ENCODE results near the gene GSG1L2. TPM values are rescaled to one million over a fixed set of nuclear protein-coding genes. Genes with fewer than 3 reads are reported as not detected.

GSG1L2 gene
- total RNA-seq, 1 donor from 2014 or later: not detected

GRCh38 chr17:9850151-9850550 is 28.3 kb upstream of the GSG1L2 start:
- no peaks in the 10 kb centered on the region for H3K4me1 ChIP-seq (ENCODE audit: insufficient read depth, low read length)
- H3K9me3 ChIP-seq (ENCODE audit: insufficient read depth, low read depth, low read length): no peaks in the 10 kb centered on the region
- no peak overlapping the region for H3K9ac ChIP-seq (ENCODE audit: low read length)
- no peak for DNase-seq (ENCODE audit: low read depth)
- no peak overlapping the region for H2AFZ ChIP-seq (ENCODE audit: low read depth, low read length)
- Mint-ChIP-seq H3K36me3 (ENCODE audit: low read depth, unreplicated experiment) (no peaks in the 10 kb centered on the region), H3K9me3 (ENCODE audit: unreplicated experiment) (peaks cover 8% of the 10 kb centered on the region), H3K4me3 (ENCODE audit: unreplicated experiment) (no peak overlapping the region), H3K4me1 (ENCODE audit: low read depth, unreplicated experiment) (no peaks in the 10 kb centered on the region), H3K27me3 (ENCODE audit: low read depth, unreplicated experiment) (no peaks in the 10 kb centered on the region), H3K27ac (ENCODE audit: unreplicated experiment) (no peak overlapping the region)
- no peak overlapping the region for H3K27ac ChIP-seq (ENCODE audit: low read depth, low read length)
- TF ChIP-seq EZH2 (IDR thresholded peaks at IDR 0.05; ENCODE audit: insufficient read depth, low read length) (no peak), CTCF (IDR thresholded peaks at IDR 0.05; ENCODE audit: insufficient read depth, low read depth, low read length) (no peak)
- no peak overlapping the region for H3K4me2 ChIP-seq (ENCODE audit: low read length)
- no peak for FAIRE-seq
- H3K4me3 ChIP-seq (ENCODE audit: insufficient read depth, low read depth, low read length): no peak overlapping the region
- H3K79me2 ChIP-seq (ENCODE audit: insufficient read depth, low read length): no peaks in the 10 kb centered on the region
- H3K27me3 ChIP-seq (ENCODE audit: insufficient read depth, low read length): no peaks in the 10 kb centered on the region
- no peaks in the 10 kb centered on the region for H3K36me3 ChIP-seq (ENCODE audit: insufficient read depth, low read length)
- no peaks in the 10 kb centered on the region for H4K20me1 ChIP-seq (ENCODE audit: insufficient read depth, low read length)

- Histone ChIP-seq H4K20me1 (ENCODE audit: insufficient read depth, low read length) (no peaks in the 10 kb centered on the region), H3K36me3 (ENCODE audit: insufficient read depth, low read length) (no peaks in the 10 kb centered on the region), H3K79me2 (ENCODE audit: insufficient read depth, low read length) (no peaks in the 10 kb centered on the region), H3K27ac (ENCODE audit: low read depth, low read length) (no peak overlapping the region), H3K4me1 (ENCODE audit: insufficient read depth, low read length) (peaks cover 9% of the 10 kb centered on the region), H3K4me2 (ENCODE audit: low read length) (no peak overlapping the region), H3K27me3 (ENCODE audit: insufficient read depth, low read length) (no peaks in the 10 kb centered on the region), H3K4me3 (ENCODE audit: insufficient read depth, low read depth, low read length) (no peak overlapping the region), H3K9me3 (ENCODE audit: insufficient read depth, low read depth, low read length) (no peaks in the 10 kb centered on the region), H2AFZ (ENCODE audit: low read depth, low read length) (no peak overlapping the region), H3K9ac (ENCODE audit: low read length) (no peak overlapping the region)
- Mint-ChIP-seq H3K9me3 (ENCODE audit: unreplicated experiment) (peaks cover 2% of the 10 kb centered on the region), H3K4me3 (ENCODE audit: unreplicated experiment) (no peak overlapping the region), H3K4me1 (ENCODE audit: low read depth, unreplicated experiment) (peaks cover 1% of the 10 kb centered on the region), H3K27me3 (ENCODE audit: low read depth, unreplicated experiment) (no peaks in the 10 kb centered on the region), H3K36me3 (ENCODE audit: low read depth, unreplicated experiment) (no peaks in the 10 kb centered on the region), H3K27ac (ENCODE audit: unreplicated experiment) (no peak overlapping the region)
- DNase-seq (ENCODE audit: low read depth): no peak
- no peak for FAIRE-seq
- TF ChIP-seq EZH2 (IDR thresholded peaks at IDR 0.05; ENCODE audit: insufficient read depth, low read length): no peak
- TF ChIP-seq CTCF (IDR thresholded peaks at IDR 0.05; ENCODE audit: insufficient read depth, low read depth, low read length): no peak
Observed at GRCh38 chr17:9845306-9845705, 23.4 kb upstream of the GSG1L2 start.

GRCh38 chr17:9844153-9844552 is 22.3 kb upstream of the GSG1L2 start:
- Mint-ChIP-seq H3K27ac (ENCODE audit: unreplicated experiment) (no peak overlapping the region), H3K9me3 (ENCODE audit: unreplicated experiment) (peaks cover 2% of the 10 kb centered on the region), H3K4me3 (ENCODE audit: unreplicated experiment) (no peak overlapping the region), H3K4me1 (ENCODE audit: low read depth, unreplicated experiment) (peaks cover 7% of the 10 kb centered on the region), H3K27me3 (ENCODE audit: low read depth, unreplicated experiment) (no peaks in the 10 kb centered on the region), H3K36me3 (ENCODE audit: low read depth, unreplicated experiment) (no peaks in the 10 kb centered on the region)
- no peak overlapping the region for H3K9ac ChIP-seq (ENCODE audit: low read length)
- peaks cover 9% of the 10 kb centered on the region for H3K4me1 ChIP-seq (ENCODE audit: insufficient read depth, low read length)
- DNase-seq (ENCODE audit: low read depth) (no peak), FAIRE-seq (no peak)
- H3K27me3 ChIP-seq (ENCODE audit: insufficient read depth, low read length): no peaks in the 10 kb centered on the region
- no peak overlapping the region for H3K4me2 ChIP-seq (ENCODE audit: low read length)
- TF ChIP-seq EZH2 (IDR thresholded peaks at IDR 0.05; ENCODE audit: insufficient read depth, low read length) (no peak), CTCF (IDR thresholded peaks at IDR 0.05; ENCODE audit: insufficient read depth, low read depth, low read length) (no peak)
- H3K27ac ChIP-seq (ENCODE audit: low read depth, low read length): no peak overlapping the region
- H2AFZ ChIP-seq (ENCODE audit: low read depth, low read length): no peak overlapping the region
- H4K20me1 ChIP-seq (ENCODE audit: insufficient read depth, low read length): no peaks in the 10 kb centered on the region
- no peaks in the 10 kb centered on the region for H3K9me3 ChIP-seq (ENCODE audit: insufficient read depth, low read depth, low read length)
- no peaks in the 10 kb centered on the region for H3K36me3 ChIP-seq (ENCODE audit: insufficient read depth, low read length)
- no peak overlapping the region for H3K4me3 ChIP-seq (ENCODE audit: insufficient read depth, low read depth, low read length)
- no peaks in the 10 kb centered on the region for H3K79me2 ChIP-seq (ENCODE audit: insufficient read depth, low read length)
